Measurements from ENCODE around the gene LARGE1. TPM values are rescaled to one million over a fixed set of nuclear protein-coding genes. Genes with fewer than 3 reads are reported as not detected.

The LARGE1 gene
- total RNA-seq, 1 donor from 2014 or later = 195 TPM

DNA sequence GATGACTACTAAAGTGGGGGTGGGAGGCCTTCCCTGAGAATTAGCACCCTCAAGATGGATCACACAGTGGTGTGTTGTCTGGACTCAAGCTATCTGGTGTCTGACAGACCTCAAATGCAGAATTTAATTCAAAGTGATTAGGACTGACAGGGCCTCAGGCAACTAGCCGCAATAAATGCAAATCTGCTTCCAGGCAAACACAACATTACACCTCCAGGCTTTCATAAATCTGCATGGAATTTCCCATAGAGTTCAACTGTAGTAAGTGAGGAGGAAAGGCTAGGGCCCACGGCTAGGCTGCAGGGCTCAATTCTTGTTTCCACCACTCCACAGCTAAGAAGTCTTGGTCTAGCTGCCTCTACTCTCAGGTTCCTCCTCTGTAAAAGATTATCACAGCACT is 331.4 kb downstream of the LARGE1 start:
- Mint-ChIP-seq H3K27me3 (no peaks in the 10 kb centered on the region), H3K4me1 (ENCODE audit: low read depth) (peaks cover 4% of the 10 kb centered on the region), H3K36me3 (ENCODE audit: insufficient read depth) (peaks cover 14% of the 10 kb centered on the region), H3K4me3 (ENCODE audit: low read depth) (no peak overlapping the region), H3K9me3 (ENCODE audit: low read depth) (no peaks in the 10 kb centered on the region), H3K27ac (peak overlapping the region; percentile 67)
- no peak for DNase-seq (ENCODE audit: low spot score, unreplicated experiment)
- TF ChIP-seq, protein P1, sequence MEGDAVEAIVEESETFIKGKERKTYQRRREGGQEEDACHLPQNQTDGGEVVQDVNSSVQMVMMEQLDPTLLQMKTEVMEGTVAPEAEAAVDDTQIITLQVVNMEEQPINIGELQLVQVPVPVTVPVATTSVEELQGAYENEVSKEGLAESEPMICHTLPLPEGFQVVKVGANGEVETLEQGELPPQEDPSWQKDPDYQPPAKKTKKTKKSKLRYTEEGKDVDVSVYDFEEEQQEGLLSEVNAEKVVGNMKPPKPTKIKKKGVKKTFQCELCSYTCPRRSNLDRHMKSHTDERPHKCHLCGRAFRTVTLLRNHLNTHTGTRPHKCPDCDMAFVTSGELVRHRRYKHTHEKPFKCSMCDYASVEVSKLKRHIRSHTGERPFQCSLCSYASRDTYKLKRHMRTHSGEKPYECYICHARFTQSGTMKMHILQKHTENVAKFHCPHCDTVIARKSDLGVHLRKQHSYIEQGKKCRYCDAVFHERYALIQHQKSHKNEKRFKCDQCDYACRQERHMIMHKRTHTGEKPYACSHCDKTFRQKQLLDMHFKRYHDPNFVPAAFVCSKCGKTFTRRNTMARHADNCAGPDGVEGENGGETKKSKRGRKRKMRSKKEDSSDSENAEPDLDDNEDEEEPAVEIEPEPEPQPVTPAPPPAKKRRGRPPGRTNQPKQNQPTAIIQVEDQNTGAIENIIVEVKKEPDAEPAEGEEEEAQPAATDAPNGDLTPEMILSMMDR (IDR thresholded peaks at IDR 0.05; ENCODE audit: unreplicated experiment) = no peak

DNA sequence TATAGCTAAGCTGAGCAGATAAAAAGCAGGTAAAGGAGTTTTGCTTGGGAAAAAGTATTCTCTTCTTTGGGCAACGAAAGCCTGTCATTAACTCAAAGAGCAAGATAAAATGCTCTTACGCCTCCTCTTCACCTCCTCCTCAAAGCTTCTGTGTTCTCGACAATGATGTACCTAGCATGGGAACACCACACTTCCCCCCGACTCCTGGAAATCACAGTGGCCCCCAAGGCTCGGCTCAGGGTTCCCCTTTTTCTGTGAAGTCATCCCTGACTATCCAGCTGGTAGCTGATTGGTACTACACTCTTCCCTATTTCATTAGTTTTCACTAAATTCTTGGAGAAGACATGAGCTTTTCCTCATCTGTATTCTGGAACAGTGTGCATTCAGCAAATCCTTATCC is 336.1 kb downstream of the LARGE1 start:
- TF ChIP-seq, protein P1 (IDR thresholded peaks at IDR 0.05; ENCODE audit: unreplicated experiment) = no peak
- peaks cover 15% of the 10 kb centered on the region for H3K36me3 Mint-ChIP-seq (ENCODE audit: insufficient read depth)
- peaks cover 3% of the 10 kb centered on the region for H3K4me1 Mint-ChIP-seq (ENCODE audit: low read depth)
- H3K4me3 Mint-ChIP-seq (ENCODE audit: low read depth) = no peak overlapping the region
- no peak for DNase-seq (ENCODE audit: low spot score, unreplicated experiment)
- no peaks in the 10 kb centered on the region for H3K9me3 Mint-ChIP-seq (ENCODE audit: low read depth)
- no peaks in the 10 kb centered on the region for H3K27me3 Mint-ChIP-seq
- peak overlapping the region; percentile 77 for H3K27ac Mint-ChIP-seq

DNA sequence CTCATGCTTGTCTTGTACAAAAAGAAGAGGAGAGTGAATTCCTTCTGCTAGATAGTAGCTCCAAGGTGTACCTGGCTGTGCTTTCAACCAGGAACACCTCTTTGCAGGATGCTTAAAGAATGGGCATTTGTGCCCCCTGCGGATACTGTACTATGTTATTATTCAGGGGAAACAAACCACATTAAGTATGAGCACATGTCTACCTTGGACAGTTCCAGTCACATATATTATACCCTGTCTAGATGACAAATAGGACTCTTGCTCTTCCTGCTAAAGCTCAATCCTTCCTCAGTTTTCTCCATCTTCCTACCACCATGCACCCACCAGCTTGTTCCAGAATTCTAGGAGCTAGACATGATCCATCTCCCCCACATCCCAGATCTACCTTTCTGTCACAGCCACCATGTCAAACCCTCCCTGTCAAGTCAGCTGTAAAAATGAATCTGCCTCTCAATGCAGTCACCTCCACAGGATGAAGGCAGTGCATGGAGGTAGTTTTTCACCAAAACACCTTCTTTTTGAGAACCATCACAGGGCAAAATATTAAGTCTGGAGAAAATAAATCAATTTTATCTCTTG is 337.4 kb downstream of the LARGE1 start:
- TF ChIP-seq, protein P1 (IDR thresholded peaks at IDR 0.05; ENCODE audit: unreplicated experiment) = no peak
- H3K36me3 Mint-ChIP-seq (ENCODE audit: insufficient read depth) = peaks cover 15% of the 10 kb centered on the region
- H3K9me3 Mint-ChIP-seq (ENCODE audit: low read depth) = no peaks in the 10 kb centered on the region
- no peak overlapping the region for H3K4me3 Mint-ChIP-seq (ENCODE audit: low read depth)
- no peaks in the 10 kb centered on the region for H3K27me3 Mint-ChIP-seq
- H3K4me1 Mint-ChIP-seq (ENCODE audit: low read depth) = peaks cover 14% of the 10 kb centered on the region
- H3K27ac Mint-ChIP-seq = no peak overlapping the region
- DNase-seq (ENCODE audit: low spot score, unreplicated experiment) = no peak

DNA sequence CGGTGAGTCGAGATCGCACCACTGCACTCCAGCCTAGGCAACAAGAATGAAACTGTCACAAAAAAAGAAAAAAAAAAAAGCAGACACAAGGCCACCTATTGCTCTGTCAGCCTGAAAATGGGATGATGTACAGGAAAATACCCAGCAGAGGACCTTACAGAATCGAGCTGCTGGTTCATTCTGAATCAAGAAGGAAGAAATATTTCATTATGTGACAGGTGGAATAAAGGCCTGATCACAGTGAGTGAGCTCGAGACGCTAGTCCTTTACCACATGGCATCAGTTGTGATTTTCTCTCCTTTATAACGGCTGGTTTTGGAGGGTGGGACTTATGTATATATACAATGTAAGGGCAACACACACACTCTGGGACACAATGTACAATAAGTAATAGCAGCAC is 340.0 kb downstream of the LARGE1 start:
- peak overlapping the region; percentile 51 for H3K27ac Mint-ChIP-seq
- H3K36me3 Mint-ChIP-seq (ENCODE audit: insufficient read depth) = peaks cover 9% of the 10 kb centered on the region
- no peak for DNase-seq (ENCODE audit: low spot score, unreplicated experiment)
- H3K4me3 Mint-ChIP-seq (ENCODE audit: low read depth) = no peak overlapping the region
- no peaks in the 10 kb centered on the region for H3K27me3 Mint-ChIP-seq
- no peaks in the 10 kb centered on the region for H3K9me3 Mint-ChIP-seq (ENCODE audit: low read depth)
- peaks cover 30% of the 10 kb centered on the region for H3K4me1 Mint-ChIP-seq (ENCODE audit: low read depth)
- TF ChIP-seq, protein P1 (IDR thresholded peaks at IDR 0.05; ENCODE audit: unreplicated experiment) = no peak

DNA sequence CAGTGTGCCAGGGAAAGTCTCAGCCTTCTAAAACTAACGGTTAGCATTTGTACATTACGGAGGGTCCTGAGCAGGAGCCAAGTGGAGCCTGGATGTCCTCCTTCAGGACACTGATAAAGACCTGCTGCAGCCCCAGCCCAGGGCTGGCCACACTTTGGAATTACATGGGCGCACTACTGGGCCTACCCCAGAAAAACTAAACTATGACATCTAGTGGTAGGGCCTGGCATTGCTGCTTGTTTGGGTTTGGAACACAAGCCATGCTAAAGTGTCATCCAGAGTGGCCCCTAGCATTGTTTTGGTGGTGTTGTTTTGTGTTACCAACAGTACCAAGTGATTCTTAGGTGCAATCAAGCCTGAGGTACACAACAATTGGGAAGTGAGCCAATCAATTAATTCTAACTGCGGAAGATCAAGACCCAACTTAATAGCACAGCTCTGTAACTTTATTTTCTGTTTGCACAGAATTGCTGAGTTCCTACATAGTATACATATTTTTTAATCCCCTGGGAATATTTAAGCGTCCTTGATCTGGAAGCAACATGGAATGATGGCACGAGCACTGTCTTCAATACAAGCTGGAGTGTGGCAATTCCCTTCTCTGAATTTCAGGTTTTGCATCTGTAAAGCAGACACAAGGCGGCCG is 340.7 kb downstream of the LARGE1 start:
- peak; percentile 29 for DNase-seq (ENCODE audit: low spot score, unreplicated experiment)
- H3K27ac Mint-ChIP-seq = peak overlapping the region; percentile 75
- H3K4me3 Mint-ChIP-seq (ENCODE audit: low read depth) = no peak overlapping the region
- H3K27me3 Mint-ChIP-seq = no peaks in the 10 kb centered on the region
- no peaks in the 10 kb centered on the region for H3K9me3 Mint-ChIP-seq (ENCODE audit: low read depth)
- H3K36me3 Mint-ChIP-seq (ENCODE audit: insufficient read depth) = peaks cover 4% of the 10 kb centered on the region
- TF ChIP-seq, protein P1 (IDR thresholded peaks at IDR 0.05; ENCODE audit: unreplicated experiment) = peak; percentile 68
- H3K4me1 Mint-ChIP-seq (ENCODE audit: low read depth) = peaks cover 32% of the 10 kb centered on the region
